Naive thymus-derived CD4-positive, alpha-beta T cell (primary cell): ENCODE data around the gene MLLT6. TPM values are rescaled to one million over a fixed set of nuclear protein-coding genes. Genes with fewer than 3 reads are reported as not detected.

ENCODE experiments used
- ATAC-seq: fragments of 150-1000 bp; cut with Tn5 transposase; 2 replicates; pipeline ENCODE4 v1.10.0; 2021; ENCODE audit warnings: mild to moderate bottlenecking, moderate library complexity
- CTCF ChIA-PET: fragments of 350-600 bp; sonication (Branson Sonifier 250); formaldehyde crosslinking; loops from one replicate; lab custom pipeline; 2021; ENCODE audit warnings: antibody characterized with exemption; lab: Charles Lee
- POLR2A ChIA-PET: fragments of 350-600 bp; sonication (Branson Sonifier 250); formaldehyde crosslinking; loops from one replicate; lab custom pipeline; 2021; ENCODE audit warnings: antibody characterized with exemption, inconsistent platforms; lab: Charles Lee
- DNase-seq, 9 donors: peaks; one replicate each; pipeline versions ENCODE4 v3.0.0 to v3.0.0-alpha.2; 2020 to 2022; ENCODE audit warnings: mixed read lengths in 1 of 9
- H3K27ac ChIP-seq: one replicate; pipeline ENCODE4 v1.7.0; 2013; ENCODE audit warnings: mild to moderate bottlenecking, low read depth, low read length, moderate library complexity
- H3K27me3 ChIP-seq, 2 donors: one replicate each; pipeline ENCODE4 v1.7.0; 2013; ENCODE audit warnings: low read length in 2 of 2, mild to moderate bottlenecking in 2 of 2, moderate library complexity in 2 of 2; ENCODE audit not compliant: control insufficient read depth in 2 of 2, insufficient read depth in 2 of 2
- H3K36me3 ChIP-seq, 3 experiments: 1 replicate in 2 of 3; 2 replicates in 1 of 3; pipeline ENCODE4 v1.7.0; 2013; ENCODE audit warnings: low read length in 3 of 3, mild to moderate bottlenecking in 3 of 3, moderate library complexity in 1 of 3; ENCODE audit not compliant: insufficient read depth in 3 of 3, control insufficient read depth in 2 of 3
- H3K4me1 ChIP-seq, 2 donors: one replicate each; pipeline ENCODE4 v1.7.0; 2013; ENCODE audit warnings: low read length in 2 of 2, mild to moderate bottlenecking in 2 of 2, moderate library complexity in 1 of 2; ENCODE audit not compliant: control insufficient read depth in 2 of 2, insufficient read depth in 2 of 2
- H3K4me3 ChIP-seq: 2 replicates; pipeline ENCODE4 v1.7.0; 2013; ENCODE audit warnings: mild to moderate bottlenecking, low read length
- H3K9me3 ChIP-seq, 3 experiments: 1 replicate in 2 of 3; 2 replicates in 1 of 3; pipeline ENCODE4 v1.7.0; 2013; ENCODE audit warnings: low read length in 3 of 3; ENCODE audit not compliant: control insufficient read depth in 2 of 3
- H3K27ac Mint-ChIP-seq, 9 donors: one replicate each; pipeline ENCODE4 v1.8.0; 2020 to 2022; ENCODE audit warnings: mixed read lengths in 9 of 9, mild to moderate bottlenecking in 8 of 9, moderate library complexity in 5 of 9, inconsistent platforms in 2 of 9
- H3K27me3 Mint-ChIP-seq, 5 donors: one replicate each; pipeline ENCODE4 v1.8.0; 2021 to 2022; ENCODE audit warnings: mixed read lengths in 5 of 5, mild to moderate bottlenecking in 1 of 5
- H3K36me3 Mint-ChIP-seq, 5 donors: one replicate each; pipeline ENCODE4 v1.8.0; 2020 to 2022; ENCODE audit warnings: mixed read lengths in 5 of 5, mild to moderate bottlenecking in 3 of 5, inconsistent platforms in 1 of 5
- H3K4me1 Mint-ChIP-seq, 7 donors: one replicate each; pipeline ENCODE4 v1.8.0; 2020 to 2022; ENCODE audit warnings: mixed read lengths in 7 of 7, mild to moderate bottlenecking in 3 of 7, inconsistent platforms in 1 of 7
- H3K4me3 Mint-ChIP-seq, 10 donors: one replicate each; pipeline ENCODE4 v1.8.0; 2020 to 2022; ENCODE audit warnings: mild to moderate bottlenecking in 10 of 10, mixed read lengths in 10 of 10, moderate library complexity in 6 of 10, inconsistent platforms in 2 of 10
- H3K9me3 Mint-ChIP-seq, 11 donors: one replicate each; pipeline ENCODE4 v1.8.0; 2020 to 2022; ENCODE audit warnings: mixed read lengths in 11 of 11, mild to moderate bottlenecking in 4 of 11, inconsistent platforms in 1 of 11, moderate library complexity in 1 of 11
- intact Hi-C, 2 donors: fragments of 100-400 bp; cut with micrococcal nuclease; formaldehyde crosslinking; loops; one replicate each; pipeline ENCODE4 v1.15.1; 2023
- microRNA-seq: library from miRNA; unstranded; fragments of <30 nt; microRNA quantifications from one replicate; pipeline ENCODE4 v1.2.0, GENCODE V29; 2022; ENCODE audit warnings: borderline microRNAs expressed
- polyA plus RNA-seq, 2 donors: library from polyadenylated mRNA; unstranded; fragments of 300-500 nt; fragmentation: Illumina TruSeq; gene quantifications; one replicate each; pipeline ENCODE4 v1.2.3, GENCODE V29; 2021
- total RNA-seq, 6 experiments: library from RNA in 5 of 6; stranded (reverse) in 5 of 6; gene quantifications; 1 replicate in 5 of 6; 2 replicates in 1 of 6; pipeline ENCODE4 v1.2.3 and lab custom pipeline; 2021 to 2026

MLLT6 gene
- total and polyA plus RNA-seq, 7 experiments from 2014 or later = 10.2 to 533 (median 353) TPM

DNA sequence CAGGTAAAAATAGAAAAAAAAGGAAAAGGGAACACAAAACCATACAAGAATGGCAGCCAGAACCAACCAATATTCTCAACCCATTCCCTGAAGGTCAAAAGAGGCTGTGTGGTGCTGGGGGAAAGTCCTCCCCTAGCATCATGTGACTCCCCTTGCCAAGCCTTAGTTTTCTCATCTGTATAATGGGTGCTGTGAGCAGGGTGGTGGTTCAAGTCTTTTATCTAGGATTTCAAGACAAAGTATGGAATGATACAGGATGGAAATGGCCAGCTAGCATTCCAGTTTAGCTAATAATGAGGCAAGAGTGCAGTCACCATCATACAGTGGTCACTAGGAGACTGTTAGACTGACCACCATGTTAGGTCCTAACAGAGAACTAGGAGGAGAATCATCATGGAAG lies 68.2 kb downstream of the MLLT6 start:
- Mint-ChIP-seq H3K36me3 (peaks cover under 1 to 44% (median 29%) of the 10 kb centered on the region in 5 donors), H3K4me3 (no peak overlapping the region), H3K4me1 (peaks cover 0 to 3% (median 0%) of the 10 kb centered on the region in 7 donors), H3K27ac (peak overlapping the region in 2 of 9 donors; percentile 12 to 24), H3K27me3 (no peaks in the 10 kb centered on the region), H3K9me3 (no peaks in the 10 kb centered on the region)
- no peak overlapping the region for H3K4me3 ChIP-seq
- intact Hi-C loops = no loop called here
- ChIA-PET CTCF (interaction anchor here (0.9 kb wide), 1 partner anchor 426 kb away, joined by 3 read pairs; the partner anchor contains the start of gene RPL19), POLR2A (no interaction called here)
- no peak for ATAC-seq
- no peaks in the 10 kb centered on the region for H3K9me3 ChIP-seq
- DNase-seq = no peak
- no peaks in the 10 kb centered on the region for H3K27me3 ChIP-seq
- peaks cover 11 to 83% (median 11%) of the 10 kb centered on the region in 3 experiments for H3K36me3 ChIP-seq
- no peaks in the 10 kb centered on the region for H3K4me1 ChIP-seq
- H3K27ac ChIP-seq = no peak overlapping the region

DNA sequence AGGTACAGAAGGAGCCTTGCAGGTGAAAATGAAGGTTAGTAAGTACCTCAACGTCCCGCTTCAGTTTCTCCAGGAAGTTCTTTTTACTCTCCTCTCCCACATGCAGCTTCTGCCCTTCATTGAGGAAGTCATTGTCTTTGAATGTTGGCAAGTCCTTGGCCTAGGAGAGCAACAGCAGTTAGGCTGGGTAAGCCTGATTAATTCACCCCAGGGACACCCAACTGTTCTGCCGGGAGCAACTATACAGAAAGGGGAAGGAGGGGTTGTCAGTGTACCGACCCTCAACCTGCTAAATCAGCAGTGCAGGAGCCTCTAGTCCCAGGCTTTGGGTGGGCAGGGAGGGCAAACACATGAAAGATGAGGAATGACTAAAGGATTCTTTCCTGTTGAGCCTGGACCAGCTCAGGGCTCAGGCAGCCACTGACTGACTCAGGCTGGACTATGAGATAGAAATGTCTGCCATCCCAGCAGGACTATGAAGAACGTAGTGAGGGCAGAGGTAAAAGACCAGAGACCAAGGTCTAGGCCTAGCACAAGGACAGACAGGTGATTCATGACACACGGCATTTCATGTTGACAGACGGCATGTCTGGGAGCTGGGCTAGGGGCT lies 72.7 kb downstream of the MLLT6 start:
- Histone ChIP-seq H3K27ac (no peak overlapping the region), H3K4me1 (no peaks in the 10 kb centered on the region), H3K9me3 (no peaks in the 10 kb centered on the region), H3K36me3 (peaks cover 17 to 83% (median 35%) of the 10 kb centered on the region in 3 experiments), H3K27me3 (no peaks in the 10 kb centered on the region), H3K4me3 (no peak overlapping the region)
- no peak for DNase-seq
- H3K36me3 Mint-ChIP-seq = peaks cover 6 to 48% (median 24%) of the 10 kb centered on the region in 5 donors
- H3K4me3 Mint-ChIP-seq = no peak overlapping the region
- no peaks in the 10 kb centered on the region for H3K27me3 Mint-ChIP-seq
- peaks cover 0 to 3% (median 0%) of the 10 kb centered on the region in 7 donors for H3K4me1 Mint-ChIP-seq
- POLR2A ChIA-PET = interaction anchor here (1.0 kb wide), 3 partner anchors 10 to 25 kb away, joined by 3 read pairs; partner anchors contain the start of gene PSMB3
- H3K9me3 Mint-ChIP-seq = no peaks in the 10 kb centered on the region
- CTCF ChIA-PET = no interaction called here
- ATAC-seq = no peak
- intact Hi-C loops = no loop called here
- no peak overlapping the region for H3K27ac Mint-ChIP-seq

Small RNAs within 50 kb of the gene (microRNA-seq; reads per million reads assigned to microRNA genes)
- gene MIR4726 (not detected), gene MIR4734 (not detected)

Other genes with a start within 250 kb of the MLLT6 start
- under 1 TPM in 4 of 5 experiments, not detected in 1; 0.15 to 0.40 (median 0.23) TPM for gene SRCIN1, start 99.3 kb upstream of the MLLT6 start, total RNA-seq
- not detected for gene SRCIN1, start 99.3 kb upstream of the MLLT6 start, polyA plus RNA-seq
- 10 to 100 TPM in 1 of 5 experiments, under 1 TPM in 4; 0.19 to 13.4 (median 0.34) TPM for gene EPOP, start 30.3 kb upstream of the MLLT6 start, total RNA-seq
- gene EPOP, start 30.3 kb upstream of the MLLT6 start, polyA plus RNA-seq = not detected
- gene CISD3, start 25.1 kb downstream of the MLLT6 start, total RNA-seq = 10 to 100 TPM in 3 of 5 experiments, 1 to 10 TPM in 2; 8.0 to 39.6 (median 12.9) TPM
- gene CISD3, start 25.1 kb downstream of the MLLT6 start, polyA plus RNA-seq = 10 to 100 TPM; 33.0 to 39.0 TPM
- 1 to 10 TPM in 1 of 5 experiments, under 1 TPM in 1, not detected in 3; 0.34 to 2.7 TPM for gene PCGF2, start 43.1 kb downstream of the MLLT6 start, total RNA-seq
- under 1 TPM in 1 of 2 donors, not detected in 1; 0.09 TPM for gene PCGF2, start 43.1 kb downstream of the MLLT6 start, polyA plus RNA-seq
- gene PSMB3, start 47.5 kb downstream of the MLLT6 start, total RNA-seq = 100 to 1,000 TPM in 2 of 5 experiments, 10 to 100 TPM in 3; 60.8 to 287 (median 92.1) TPM
- 100 to 1,000 TPM; 382 to 410 TPM for gene PSMB3, start 47.5 kb downstream of the MLLT6 start, polyA plus RNA-seq
- 10 to 100 TPM; 32.4 to 67.9 (median 49.1) TPM for gene PIP4K2B, start 94.3 kb downstream of the MLLT6 start, total RNA-seq
- gene PIP4K2B, start 94.3 kb downstream of the MLLT6 start, polyA plus RNA-seq = 10 to 100 TPM; 17.5 to 18.6 TPM
- gene CWC25, start 120.0 kb downstream of the MLLT6 start, total RNA-seq = 10 to 100 TPM; 33.0 to 69.5 (median 53.4) TPM
- gene CWC25, start 120.0 kb downstream of the MLLT6 start, polyA plus RNA-seq = 1 to 10 TPM; 5.0 to 8.5 TPM
- gene RPL23, start 148.4 kb downstream of the MLLT6 start, total RNA-seq = 1,000 to 10,000 TPM; 1,312 to 2,438 (median 1,877) TPM
- 1,000 to 10,000 TPM; 1,326 to 1,996 TPM for gene RPL23, start 148.4 kb downstream of the MLLT6 start, polyA plus RNA-seq
- gene LASP1, start 164.8 kb downstream of the MLLT6 start, total RNA-seq = 100 to 1,000 TPM in 4 of 5 experiments, 10 to 100 TPM in 1; 75.3 to 199 (median 113) TPM
- 10 to 100 TPM; 43.4 to 54.5 TPM for gene LASP1, start 164.8 kb downstream of the MLLT6 start, polyA plus RNA-seq